ENCODE measurements around the gene DAPK1.

GRCh38 chr9:87699835-87700234 lies 202.2 kb downstream of the DAPK1 start:
- TF ChIP-seq CTCF (IDR thresholded peaks at IDR 0.05; ENCODE audit: low read length) = no peak
- no peak for TF ChIP-seq EZH2 (optimal IDR thresholded peaks at IDR 0.05; ENCODE audit: low read depth, low read length)
